Measurements from ENCODE around the gene HSFX1.

Gene HSFX1

DNA sequence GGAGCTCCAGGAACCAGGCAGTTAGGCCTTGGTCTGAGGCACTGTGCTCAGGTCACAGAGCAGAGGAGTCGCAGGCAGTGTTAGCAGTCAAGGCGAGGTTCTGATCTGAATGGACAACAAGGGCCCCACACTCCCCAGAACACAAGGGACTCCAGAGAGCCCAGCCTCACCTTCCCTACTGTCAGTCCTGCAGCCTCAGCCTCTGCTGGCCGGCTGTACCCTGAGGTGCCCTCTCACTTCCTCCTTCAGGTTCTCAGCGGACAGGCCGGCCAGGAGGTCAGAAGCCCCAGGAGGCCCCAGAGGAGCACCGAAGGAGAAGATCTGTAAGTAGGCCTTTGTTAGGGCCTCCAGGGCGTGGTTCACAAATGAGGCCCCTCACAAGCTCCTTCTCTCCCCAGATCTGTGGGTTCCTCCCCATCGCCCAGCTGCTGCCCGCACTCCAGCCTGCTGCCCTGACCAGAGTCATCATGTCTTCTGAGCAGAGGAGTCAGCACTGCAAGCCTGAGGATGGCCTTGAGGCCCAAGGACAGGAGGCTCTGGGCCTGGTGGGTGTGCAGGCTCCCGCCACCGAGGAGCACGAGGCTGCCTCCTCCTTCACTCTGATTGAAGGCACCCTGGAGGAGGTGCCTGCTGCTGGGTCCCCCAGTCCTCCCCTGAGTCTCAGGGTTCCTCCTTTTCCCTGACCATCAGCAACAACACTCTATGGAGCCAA is 34.0 kb downstream of the HSFX1 start:
- DNase-seq, result no peak

DNA sequence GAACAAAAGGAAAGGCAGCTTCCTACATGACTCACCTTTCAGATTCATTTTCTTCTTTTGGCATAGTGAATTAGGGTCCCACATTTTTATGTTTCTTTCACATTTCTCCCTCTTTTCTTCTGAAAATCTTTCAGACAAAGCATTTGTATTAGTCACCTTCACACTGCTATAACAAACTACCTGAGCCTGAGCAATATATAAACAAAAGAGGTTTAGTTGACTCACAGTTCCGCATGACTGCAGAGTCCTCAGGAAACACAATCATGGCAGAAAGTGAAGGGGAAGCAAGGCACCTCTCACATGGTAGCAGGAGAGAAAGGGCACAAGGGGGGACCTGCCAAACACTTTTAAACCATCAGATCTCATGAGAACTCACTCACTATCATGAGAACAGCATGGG is 44.8 kb downstream of the HSFX1 start:
- DNase-seq, result no peak

DNA sequence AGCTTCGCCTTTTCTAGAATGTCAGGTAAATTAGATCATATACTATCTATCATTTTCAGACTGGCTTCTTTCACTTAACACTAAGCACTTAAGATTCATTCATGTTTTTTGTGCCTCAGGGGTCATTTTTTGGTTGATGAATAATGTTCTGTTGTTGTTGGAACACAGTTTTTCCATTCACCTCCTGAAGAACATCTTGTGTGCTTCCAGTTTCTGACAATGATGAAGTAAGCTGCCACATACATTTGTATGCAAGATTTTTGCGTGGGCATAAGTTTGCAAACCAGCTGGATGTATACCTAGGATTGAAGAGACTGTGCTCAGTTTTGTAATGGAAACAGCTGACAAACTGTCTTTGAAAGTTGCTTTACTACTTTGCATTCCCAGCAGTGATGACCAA is 45.5 kb downstream of the HSFX1 start:
- DNase-seq, result no peak

DNA sequence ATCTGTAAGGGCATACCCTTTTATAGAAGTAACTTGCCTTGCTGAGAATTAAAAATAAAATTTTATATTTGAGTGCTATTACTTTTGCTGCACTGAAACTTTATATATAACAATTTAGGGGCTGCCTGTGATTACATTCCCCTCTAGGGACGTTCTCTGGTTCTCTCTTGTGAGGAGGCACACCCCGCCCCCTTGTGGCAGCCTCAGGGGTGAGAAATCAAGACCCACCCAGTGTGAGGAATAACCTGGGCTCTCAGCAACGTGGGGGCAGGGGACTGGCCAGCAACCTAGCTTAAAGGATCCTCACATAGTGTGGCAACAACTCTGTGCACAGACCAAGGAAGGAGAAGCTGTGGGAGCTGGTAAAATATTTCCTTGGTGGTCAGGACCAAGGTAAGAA is 51.6 kb downstream of the HSFX1 start:
- peak in 2 of 4 experiments; percentile 14 to 16 for DNase-seq
